Measurements from ENCODE around the gene DNAJB4. TPM values are rescaled to one million over a fixed set of nuclear protein-coding genes. Genes with fewer than 3 reads are reported as not detected.
"Not testable (repeated sequence)": the region's sequence is repeated elsewhere in the genome, so short reads cannot be mapped to it uniquely, and the experiment has no call there.

The DNAJB4 gene
- total and polyA plus RNA-seq, 2 of the 8 experiments (the other 6 are each of a cell fraction or from before 2014, with no cell fraction given), result 6.6 to 21.8 TPM

DNA sequence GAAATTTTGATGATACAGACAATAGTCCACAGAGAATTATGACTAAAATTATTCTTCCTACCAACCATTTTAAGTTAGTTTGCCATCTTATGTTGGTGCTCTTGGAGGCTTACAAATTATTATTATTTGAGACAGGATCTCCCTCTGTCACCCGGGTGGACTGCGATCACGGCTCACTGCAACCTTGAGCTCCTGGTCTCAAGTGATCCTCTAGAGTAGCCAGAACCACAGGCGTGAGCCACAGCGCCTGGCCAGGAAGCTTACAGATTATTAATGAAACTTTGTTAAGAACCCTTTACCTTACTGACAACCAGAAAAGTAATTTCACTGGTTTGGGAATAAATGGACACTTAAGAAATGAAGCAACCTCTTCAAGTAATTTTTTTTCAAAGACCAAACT lies 8.0 kb upstream of the DNAJB4 start (continued):
- TF ChIP-seq, protein P1, sequence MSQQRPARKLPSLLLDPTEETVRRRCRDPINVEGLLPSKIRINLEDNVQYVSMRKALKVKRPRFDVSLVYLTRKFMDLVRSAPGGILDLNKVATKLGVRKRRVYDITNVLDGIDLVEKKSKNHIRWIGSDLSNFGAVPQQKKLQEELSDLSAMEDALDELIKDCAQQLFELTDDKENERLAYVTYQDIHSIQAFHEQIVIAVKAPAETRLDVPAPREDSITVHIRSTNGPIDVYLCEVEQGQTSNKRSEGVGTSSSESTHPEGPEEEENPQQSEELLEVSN (IDR thresholded peaks at IDR 0.05), result no peak

DNA sequence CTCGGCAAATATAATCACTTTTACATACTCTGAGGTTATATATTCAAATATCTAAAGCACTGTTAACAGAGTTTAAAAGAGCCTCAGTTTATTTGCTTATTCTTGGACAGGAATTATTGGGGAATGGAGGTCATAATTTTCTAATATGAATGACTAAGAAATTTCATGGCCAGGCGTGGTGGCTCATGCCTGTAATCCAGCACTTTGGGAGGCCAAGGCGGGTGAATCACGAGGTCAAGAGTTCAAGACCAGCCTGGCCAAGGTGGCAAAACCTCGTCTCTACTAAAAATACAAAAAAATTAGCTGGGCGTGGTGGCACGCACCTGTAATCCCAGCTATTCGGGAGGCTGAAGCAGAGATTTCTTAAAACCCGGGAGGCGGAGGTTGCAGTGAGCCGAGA lies 4.2 kb upstream of the DNAJB4 start:
- POLR2A ChIA-PET (ENCODE audit: partially characterized antibody), result interaction anchor here (0.9 to 8.6 kb wide), 3 partner anchors 11 to 22 kb away, joined by 5 to 180 read pairs (median 6); partner anchors contain the start of gene FUBP1
- H4K8ac ChIP-seq (ENCODE audit: extremely low read depth, insufficient read depth, low read length); H3K36me3 ChIP-seq (ENCODE audit: control insufficient read depth in 2 of 4, insufficient read depth in 4 of 4, low read length in 3 of 4); H2BK120ac ChIP-seq (replicated peaks; ENCODE audit: low read depth, low read length); H2BK15ac ChIP-seq (ENCODE audit: low read length); H3K27ac ChIP-seq (ENCODE audit: low read depth, low read length); H3K4me1 ChIP-seq (replicated peaks in 1 of 4; ENCODE audit: control insufficient read depth in 3 of 4, insufficient read depth in 4 of 4, low read length in 3 of 4); H4K5ac ChIP-seq (ENCODE audit: insufficient read length, low read depth, low read length); H3K79me1 ChIP-seq (ENCODE audit: low read depth, low read length); H2BK5ac ChIP-seq (ENCODE audit: low read depth, low read length); H3K79me2 ChIP-seq (ENCODE audit: control insufficient read depth in 1 of 2, insufficient read depth in 2 of 2, low read length in 2 of 2); H3K9ac ChIP-seq (replicated peaks in 1 of 4; ENCODE audit: extremely low read depth in 1 of 4, low read depth in 3 of 4, low read length in 3 of 4); FAIRE-seq; H3K14ac ChIP-seq (ENCODE audit: insufficient read length); DNase-seq (ENCODE audit: low read depth in 1 of 2, low spot score in 2 of 2); H3K27me3 ChIP-seq (replicated peaks in 1 of 4; ENCODE audit: control insufficient read depth in 3 of 4, extremely low read depth in 1 of 4, insufficient read depth in 3 of 4, low read length in 3 of 4); H3K56ac ChIP-seq (replicated peaks; ENCODE audit: insufficient read length, low read depth, low read length); H2AK5ac ChIP-seq (ENCODE audit: low read depth, low read length); H3K9me3 ChIP-seq (ENCODE audit: insufficient read depth in 2 of 2, low read depth in 1 of 2, low read length in 1 of 2); H4K91ac ChIP-seq (replicated peaks; ENCODE audit: insufficient read length, low read length); H2BK20ac ChIP-seq (ENCODE audit: low read length); H3K4ac ChIP-seq (replicated peaks; ENCODE audit: insufficient read length, low read depth, low read length); H4K20me1 ChIP-seq (replicated peaks in 1 of 2; ENCODE audit: control insufficient read depth in 1 of 2, insufficient read depth in 2 of 2, low read length in 2 of 2); H3K23ac ChIP-seq (ENCODE audit: insufficient read length); H3K4me3 ChIP-seq (ENCODE audit: extremely low read depth in 1 of 4, insufficient read depth in 2 of 4, low read depth in 3 of 4, low read length in 4 of 4); H3K18ac ChIP-seq (ENCODE audit: extremely low read depth, low read length); H2BK12ac ChIP-seq (ENCODE audit: low read depth, low read length); H2AFZ ChIP-seq (ENCODE audit: low read length); H3K4me2 ChIP-seq (ENCODE audit: insufficient read depth in 1 of 2, low read depth in 2 of 2, low read length in 2 of 2); H3K23me2 ChIP-seq (ENCODE audit: low read depth, low read length): not testable (repeated sequence)
- CTCF ChIA-PET (ENCODE audit: partially characterized antibody), result interaction anchor here (0.6 to 1.4 kb wide), 3 partner anchors 14 to 140 kb away, joined by 3 to 6 read pairs (median 3); no protein-coding TSS in a partner anchor
- WGBS, 2 experiments (ENCODE audit: extremely low coverage in 1 of 2, insufficient coverage in 1 of 2, insufficient read length in 1 of 2, insufficient replicate concordance in 2 of 2, low coverage in 1 of 2, low lambda C conversion rate in 2 of 2, missing lambda C conversion rate in 1 of 2), result 91% methylated on average over 11 of the region's 11 CpGs; no CpG with 5 or more reads in 1 of the 2 experiments
